22Rv1 (cell line): ENCODE measurements around the gene ING3.

Source experiments
- CTCF ChIP-seq: fragments of 450-650 bp; IDR thresholded peaks from 2 replicates; pipeline ENCODE4 v1.5.1; 2017; ENCODE audit warnings: mild to moderate bottlenecking
- ZFX ChIP-seq: fragments of 450-650 bp; IDR thresholded peaks from 2 replicates; pipeline ENCODE4 v1.6.1; 2017; ENCODE audit warnings: antibody characterized with exemption, borderline replicate concordance

- no peak for TF ChIP-seq CTCF
- no peak for TF ChIP-seq ZFX
These were observed 43.1 kb downstream of the ING3 start for GRCh38 chr7:120993553-120994191.
